Measurements from ENCODE around the gene MCTP2.

MCTP2 gene

GRCh38 chr15:94234300-94234699 lies 2.9 kb downstream of the MCTP2 start:
- ChIA-PET POLR2A (no interaction called here), CTCF (no interaction called here)
- TF ChIP-seq, protein P1, sequence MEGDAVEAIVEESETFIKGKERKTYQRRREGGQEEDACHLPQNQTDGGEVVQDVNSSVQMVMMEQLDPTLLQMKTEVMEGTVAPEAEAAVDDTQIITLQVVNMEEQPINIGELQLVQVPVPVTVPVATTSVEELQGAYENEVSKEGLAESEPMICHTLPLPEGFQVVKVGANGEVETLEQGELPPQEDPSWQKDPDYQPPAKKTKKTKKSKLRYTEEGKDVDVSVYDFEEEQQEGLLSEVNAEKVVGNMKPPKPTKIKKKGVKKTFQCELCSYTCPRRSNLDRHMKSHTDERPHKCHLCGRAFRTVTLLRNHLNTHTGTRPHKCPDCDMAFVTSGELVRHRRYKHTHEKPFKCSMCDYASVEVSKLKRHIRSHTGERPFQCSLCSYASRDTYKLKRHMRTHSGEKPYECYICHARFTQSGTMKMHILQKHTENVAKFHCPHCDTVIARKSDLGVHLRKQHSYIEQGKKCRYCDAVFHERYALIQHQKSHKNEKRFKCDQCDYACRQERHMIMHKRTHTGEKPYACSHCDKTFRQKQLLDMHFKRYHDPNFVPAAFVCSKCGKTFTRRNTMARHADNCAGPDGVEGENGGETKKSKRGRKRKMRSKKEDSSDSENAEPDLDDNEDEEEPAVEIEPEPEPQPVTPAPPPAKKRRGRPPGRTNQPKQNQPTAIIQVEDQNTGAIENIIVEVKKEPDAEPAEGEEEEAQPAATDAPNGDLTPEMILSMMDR (IDR thresholded peaks at IDR 0.05; ENCODE audit: insufficient read depth, low read length, missing control alignments) = no peak
- DNase-seq (ENCODE audit: low read depth, low spot score) = no peak
- H3K4me3 ChIP-seq (ENCODE audit: low read depth, low read length) = no peak overlapping the region

GRCh38 chr15:94235041-94235440 lies 3.7 kb downstream of the MCTP2 start:
- DNase-seq (ENCODE audit: low read depth, low spot score) = no peak
- ChIA-PET POLR2A (no interaction called here), CTCF (no interaction called here)
- H3K4me3 ChIP-seq (ENCODE audit: low read depth, low read length) = no peak overlapping the region
- TF ChIP-seq, protein P1 (IDR thresholded peaks at IDR 0.05; ENCODE audit: insufficient read depth, low read length, missing control alignments) = no peak

DNA sequence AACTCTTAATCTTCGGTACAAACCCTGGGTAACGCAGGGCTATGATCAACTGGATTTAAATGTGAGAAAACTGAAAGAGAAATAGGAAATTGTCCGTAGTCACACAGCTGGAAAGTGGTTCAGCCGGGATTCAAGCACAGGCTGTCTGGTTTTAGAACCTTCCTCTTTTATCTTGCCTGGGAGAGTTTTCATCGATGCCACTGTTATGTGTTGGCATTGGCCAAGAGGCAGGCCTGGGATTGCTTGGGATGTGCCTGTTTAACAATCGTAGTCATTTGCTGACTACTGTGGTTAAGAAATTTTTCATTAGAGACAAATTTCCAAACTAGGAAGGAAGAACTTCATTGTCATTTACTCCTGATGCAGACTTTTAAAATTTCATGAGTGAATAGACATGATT lies 4.3 kb downstream of the MCTP2 start:
- POLR2A ChIA-PET = no interaction called here
- no peak overlapping the region for H3K4me3 ChIP-seq (ENCODE audit: low read depth, low read length)
- no peak for DNase-seq (ENCODE audit: low read depth, low spot score)

DNA sequence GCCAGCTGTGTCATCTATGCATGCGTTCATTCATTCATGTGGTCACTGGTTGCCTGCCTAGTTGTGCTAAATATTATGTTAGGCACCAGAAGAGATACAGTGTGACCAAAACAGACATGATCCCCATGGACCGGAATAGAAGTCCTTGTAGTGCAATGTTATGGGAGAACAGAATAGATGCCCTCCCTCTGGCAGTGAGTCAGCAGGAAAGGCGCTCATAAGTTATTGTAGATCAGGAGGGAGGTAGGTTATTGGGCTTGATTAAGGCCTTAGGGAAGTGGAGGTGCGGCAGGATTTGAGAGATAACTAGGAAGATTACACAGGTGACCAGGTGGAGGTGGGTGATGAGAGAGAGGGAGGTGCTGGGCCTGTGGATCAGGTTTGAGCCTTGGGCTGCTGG lies 5.2 kb downstream of the MCTP2 start:
- H3K4me3 ChIP-seq (ENCODE audit: low read depth, low read length) = no peak overlapping the region
- TF ChIP-seq, protein P1 (IDR thresholded peaks at IDR 0.05; ENCODE audit: insufficient read depth, low read length, missing control alignments) = no peak
- ChIA-PET CTCF (no interaction called here), POLR2A (no interaction called here)
- no peak for DNase-seq (ENCODE audit: low read depth, low spot score)

More for the DNA sequence above, 4.3 kb downstream of the MCTP2 start:
- TF ChIP-seq, protein P1 (IDR thresholded peaks at IDR 0.05; ENCODE audit: insufficient read depth, low read length, missing control alignments) = no peak
- CTCF ChIA-PET = no interaction called here

DNA sequence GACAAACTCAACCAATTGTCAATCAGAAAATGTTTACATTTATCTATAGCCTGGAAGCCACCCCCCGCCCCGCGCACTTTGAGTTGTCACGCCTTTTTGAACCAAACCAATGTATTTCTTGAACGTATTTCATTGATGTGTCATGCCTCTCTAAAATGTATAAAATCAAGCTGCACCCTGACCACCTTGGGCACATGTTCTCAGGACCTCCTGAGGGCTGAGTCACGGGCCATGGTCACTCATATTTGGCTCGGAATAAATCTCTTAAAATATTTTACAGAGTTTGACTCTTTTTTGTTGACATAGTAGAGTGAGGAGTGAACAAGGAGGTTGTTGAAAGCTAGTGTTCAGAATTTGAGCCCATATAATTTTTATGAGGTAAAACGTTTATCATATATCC lies 6.5 kb downstream of the MCTP2 start:
- ChIA-PET POLR2A (no interaction called here), CTCF (no interaction called here)
- TF ChIP-seq, protein P1 (IDR thresholded peaks at IDR 0.05; ENCODE audit: insufficient read depth, low read length, missing control alignments) = no peak
- no peak for DNase-seq (ENCODE audit: low read depth, low spot score)
- no peak overlapping the region for H3K4me3 ChIP-seq (ENCODE audit: low read depth, low read length)

- TF ChIP-seq, protein P1 (IDR thresholded peaks at IDR 0.05; ENCODE audit: insufficient read depth, low read length, missing control alignments) = no peak
- DNase-seq (ENCODE audit: low read depth, low spot score) = no peak
- CTCF ChIA-PET = interaction anchor here (0.6 kb wide), 1 partner anchor 12 kb away, joined by 3 read pairs; no protein-coding TSS in a partner anchor
- POLR2A ChIA-PET = no interaction called here
- H3K4me3 ChIP-seq (ENCODE audit: low read depth, low read length) = no peak overlapping the region
Observed at GRCh38 chr15:94238539-94239118, 7.3 kb downstream of the MCTP2 start.

All from AG04449 (cell line).